Measurements from ENCODE around the gene ZNF91.
"Not testable (repeated sequence)": the region's sequence is repeated elsewhere in the genome, so short reads cannot be mapped to it uniquely, and the experiment has no call there.

ZNF91 gene

DNA sequence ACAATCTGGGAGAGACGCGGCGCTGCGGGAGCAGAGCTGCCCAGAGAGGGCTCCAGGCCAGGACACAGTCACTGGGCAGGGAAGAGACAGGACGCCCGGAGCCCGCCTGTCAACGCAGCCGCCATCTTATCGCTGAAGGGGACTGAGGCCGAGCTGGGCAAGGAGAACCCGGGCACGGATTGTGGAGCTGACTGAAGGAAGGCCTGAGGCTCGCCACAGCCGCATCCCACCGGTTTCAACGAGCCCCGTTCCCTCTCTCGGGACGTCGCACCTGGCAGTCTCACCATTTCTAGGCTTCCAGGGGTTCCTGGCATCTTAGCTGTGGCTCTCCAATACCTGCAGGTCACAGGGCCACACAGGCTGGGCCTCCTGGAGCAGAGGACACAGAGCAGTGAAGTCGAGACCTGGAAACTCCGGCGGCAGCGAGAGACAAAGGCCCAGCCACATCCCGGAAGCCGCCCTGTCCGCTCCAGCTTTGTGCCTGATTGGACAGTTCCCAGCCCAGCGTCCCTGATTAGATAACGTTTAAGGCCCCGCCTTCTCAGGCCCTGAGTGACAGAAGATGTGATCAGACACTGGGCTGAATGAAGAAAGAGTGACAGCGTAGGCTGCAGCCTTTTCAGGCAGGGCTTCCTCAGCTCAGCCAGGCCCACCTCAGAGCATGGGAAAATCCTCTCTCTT, at the start of gene ZNF91:
Gene ZNF91 (minus strand): TSS at position 431 of the 681 bp plus-strand sequence. CDS start 117 bp downstream, at position 314.
- DNase-seq: peak; percentile 94

DNA sequence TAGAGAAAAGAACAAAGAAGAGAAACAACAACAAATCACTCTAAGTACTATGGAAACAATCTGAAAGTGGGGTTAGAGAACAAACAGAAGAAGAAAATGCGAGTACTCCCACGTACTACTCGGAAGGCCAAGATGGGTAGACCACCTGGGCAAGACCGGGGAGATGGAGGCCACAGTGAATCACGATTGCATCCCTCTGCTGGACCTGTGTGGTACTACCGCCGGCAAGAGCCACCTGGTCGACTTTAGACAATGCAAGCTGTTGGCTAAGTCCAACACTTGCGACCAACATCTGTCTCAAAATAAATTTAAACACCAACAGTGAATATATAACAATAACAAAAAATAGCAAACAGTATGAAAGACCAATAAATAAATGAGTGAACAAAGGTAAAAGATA, 45.5 kb upstream of the ZNF91 start:
- no peak for DNase-seq

DNA sequence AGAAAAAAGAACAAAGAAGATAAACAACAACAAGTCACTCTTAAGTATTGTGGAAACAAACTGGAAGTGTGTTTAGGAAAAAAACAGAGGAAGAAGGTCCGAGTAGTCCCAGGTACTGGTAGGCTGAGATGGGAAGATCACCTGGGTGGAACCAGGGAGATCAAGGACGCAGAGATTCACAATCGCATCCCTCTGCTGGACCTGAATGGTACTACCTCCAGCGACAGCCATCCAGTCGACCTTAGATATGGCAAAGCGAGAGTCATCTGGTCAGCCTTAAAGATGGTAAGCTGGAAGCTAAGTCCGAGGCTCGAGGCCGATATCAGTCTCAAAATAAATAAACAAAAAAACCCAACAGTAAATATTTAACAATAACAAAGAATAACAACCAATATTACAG, 44.9 kb upstream of the ZNF91 start:
- no peak for DNase-seq

DNA sequence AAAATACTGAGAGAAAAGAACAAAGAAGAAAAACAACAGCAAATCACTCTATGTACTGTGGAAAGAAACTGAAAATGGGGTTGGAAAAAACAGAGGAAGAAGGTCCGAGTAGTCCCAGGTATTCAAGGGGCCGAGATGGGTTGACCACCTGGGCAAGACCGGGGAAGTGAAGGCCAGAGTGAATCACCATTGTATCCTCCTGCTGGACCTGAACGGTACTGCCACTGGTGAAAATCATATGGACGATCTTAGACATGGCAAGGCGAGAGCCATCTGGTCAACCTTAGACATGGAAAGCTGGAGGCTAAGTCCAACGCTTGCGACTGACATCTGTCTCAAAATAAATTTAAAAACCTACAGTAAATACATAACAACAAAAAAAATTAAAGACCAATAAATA, 44.4 kb upstream of the ZNF91 start:
- DNase-seq: no peak

DNA sequence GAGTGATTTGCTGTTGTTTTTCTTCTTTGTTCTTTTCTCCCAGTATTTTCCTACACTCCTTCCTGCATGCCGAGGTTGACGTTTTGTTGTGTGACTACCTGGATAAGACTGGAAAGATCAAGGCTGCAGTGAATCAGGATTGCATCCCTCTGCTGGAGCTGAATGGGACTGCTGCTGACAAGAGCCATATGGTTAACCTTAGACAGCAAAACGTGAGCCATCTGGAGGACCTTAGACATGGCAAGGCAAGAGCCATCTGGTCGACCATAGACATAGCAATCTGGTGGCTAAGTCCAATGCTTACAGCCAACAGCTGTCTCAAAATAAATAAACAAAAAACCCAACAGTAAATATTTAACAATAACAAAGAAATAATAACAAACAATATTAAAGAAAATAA, 42.6 kb upstream of the ZNF91 start:
- DNase-seq: no peak

DNA sequence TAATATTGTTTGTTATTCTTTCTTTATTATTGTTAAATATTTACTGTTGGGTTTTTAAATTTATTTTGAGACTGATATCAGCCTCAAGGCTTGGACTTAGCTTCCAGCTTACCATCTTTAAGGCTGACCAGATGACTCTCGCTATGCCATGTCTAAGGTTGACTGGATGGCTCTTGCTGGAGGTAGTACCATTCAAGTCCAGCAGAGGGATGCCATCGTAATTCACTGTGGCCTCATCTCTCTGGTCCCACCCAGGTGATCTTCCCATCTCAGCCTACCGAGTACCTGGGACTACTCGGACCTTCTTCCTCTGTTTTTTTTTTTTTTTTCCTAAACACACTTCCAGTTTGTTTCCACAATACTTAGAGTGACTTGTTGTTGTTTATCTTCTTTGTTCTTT, 41.7 kb upstream of the ZNF91 start:
- DNase-seq: no peak

DNA sequence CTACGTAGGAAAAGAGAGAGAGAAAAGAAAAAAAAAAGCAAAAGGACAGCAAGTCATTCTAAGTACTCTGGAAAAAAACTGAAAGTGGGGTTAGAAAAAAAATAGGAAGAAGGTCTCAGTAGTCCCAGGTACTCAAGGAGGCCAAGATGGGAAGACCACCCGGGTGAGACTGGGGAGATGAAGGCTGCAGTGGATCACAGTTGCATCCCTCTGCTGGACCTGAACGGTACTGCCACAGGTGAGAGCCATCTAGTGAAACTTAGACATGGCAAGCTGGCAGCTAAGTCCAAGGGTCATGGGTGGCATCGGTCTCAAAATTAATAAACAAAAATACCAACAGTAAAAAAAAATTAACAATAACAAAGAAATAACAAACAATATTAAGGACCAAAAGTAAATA, 41.0 kb upstream of the ZNF91 start:
- DNase-seq: no peak

DNA sequence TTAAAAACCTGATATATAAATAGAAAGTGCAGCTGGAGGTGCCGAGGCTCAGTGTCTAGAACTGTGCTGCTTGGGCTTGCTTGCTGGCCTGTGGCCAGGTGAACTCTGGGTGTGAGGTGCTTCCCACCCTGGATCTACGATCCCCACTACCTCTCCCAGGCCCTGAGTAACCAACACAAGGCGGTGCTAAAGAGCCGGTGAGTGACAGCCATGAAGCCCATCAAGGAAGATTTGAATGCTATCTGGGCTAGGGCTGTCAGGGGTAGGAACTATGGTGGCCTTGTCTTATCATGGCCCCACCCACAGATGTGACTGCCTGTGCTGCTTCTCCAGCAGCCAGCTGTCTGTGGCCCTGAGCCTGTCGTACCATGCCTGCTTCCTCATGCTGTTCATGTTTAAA, 25.6 kb upstream of the ZNF91 start:
- no peak for DNase-seq

DNA sequence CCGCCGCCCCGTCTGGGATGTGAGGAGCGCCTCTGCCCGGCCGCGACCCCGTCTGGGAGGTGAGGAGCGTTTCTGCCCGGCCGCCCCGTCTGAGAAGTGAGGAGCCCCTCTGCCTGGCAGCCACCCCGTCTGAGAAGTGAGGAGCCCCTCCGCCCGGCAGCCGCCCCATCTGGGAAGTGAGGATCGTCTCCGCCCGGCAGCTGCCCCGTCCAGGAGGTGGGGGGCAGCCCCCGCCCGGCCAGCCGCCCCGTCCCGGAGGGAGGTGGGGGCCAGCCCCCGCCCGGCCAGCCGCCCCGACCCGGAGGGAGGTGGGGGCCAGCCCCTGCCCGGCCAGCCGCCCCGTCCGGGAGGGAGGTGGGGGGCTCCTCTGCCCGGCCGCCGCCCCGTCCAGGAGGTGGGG, 24.0 kb upstream of the ZNF91 start:
- not testable (repeated sequence) for DNase-seq

DNA sequence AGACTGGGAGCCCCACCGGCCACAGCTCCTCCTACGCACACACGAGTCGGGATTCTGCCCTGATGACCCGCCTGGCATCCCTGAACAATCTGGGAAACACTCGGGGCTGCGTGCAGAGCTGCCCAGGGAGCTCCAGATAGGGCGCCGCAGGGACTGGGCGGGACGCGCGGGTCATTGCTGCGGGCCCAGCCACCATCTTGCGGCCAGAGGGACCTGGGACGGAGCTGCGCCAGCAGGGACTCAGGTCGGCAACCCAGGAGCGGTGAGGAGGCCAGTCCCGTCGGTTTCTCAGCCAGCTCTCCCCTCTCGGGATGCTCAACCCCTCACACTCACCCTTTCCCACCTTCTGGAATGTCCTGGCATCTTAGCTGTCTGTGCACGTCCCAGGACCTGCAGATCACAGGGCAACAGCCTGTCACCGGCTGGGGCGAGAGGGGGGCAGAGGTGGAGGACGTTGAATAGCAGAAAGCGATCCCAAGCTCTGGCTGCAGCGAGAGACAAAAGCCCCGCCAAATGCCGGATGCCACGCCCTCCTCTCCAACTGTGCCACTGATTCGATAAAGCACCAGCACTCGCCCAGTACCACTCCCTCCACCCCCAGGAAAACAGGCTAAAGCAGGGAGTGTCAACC, 20.4 kb upstream of the ZNF91 start:
- DNase-seq: no peak

DNA sequence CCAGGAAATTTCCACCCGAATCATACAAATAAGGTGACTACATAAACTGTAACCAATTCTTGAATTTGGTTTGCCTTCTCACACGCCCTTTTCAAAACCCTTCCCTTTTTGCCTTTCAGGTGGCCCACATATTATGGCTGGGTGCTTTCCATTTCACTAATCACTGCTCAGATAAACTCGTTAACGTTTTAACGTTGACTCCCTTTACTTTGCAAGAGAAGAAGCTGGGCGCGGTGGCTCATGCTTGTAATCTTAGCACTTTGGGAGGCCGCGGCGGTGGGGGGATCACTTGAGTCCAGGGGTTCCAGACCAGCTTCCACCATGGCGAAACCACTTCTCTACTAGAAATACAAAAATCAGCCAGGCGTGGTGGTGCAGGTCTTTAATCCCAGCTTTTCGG, 19.8 kb upstream of the ZNF91 start:
- no peak for DNase-seq

DNA sequence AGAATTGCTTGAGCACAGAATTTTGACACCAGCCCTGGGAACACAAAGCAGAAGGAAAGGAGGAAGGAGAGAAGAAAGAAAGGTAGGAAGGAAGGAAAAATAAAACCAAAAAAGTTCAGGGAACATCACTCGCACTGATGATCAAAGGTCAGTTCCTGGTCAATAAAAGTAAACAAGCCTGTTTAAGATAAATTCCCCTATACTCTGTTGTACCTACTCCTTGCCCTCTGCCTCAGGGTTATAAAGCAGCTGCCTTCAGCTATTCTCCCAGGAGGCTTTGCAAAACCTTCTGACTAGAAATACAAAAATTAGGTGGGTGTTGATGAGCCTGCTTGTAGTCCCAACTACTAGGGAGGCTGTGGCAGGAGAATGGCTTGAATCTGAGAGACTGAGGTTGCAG, 14.9 kb upstream of the ZNF91 start:
- no peak for DNase-seq

DNA sequence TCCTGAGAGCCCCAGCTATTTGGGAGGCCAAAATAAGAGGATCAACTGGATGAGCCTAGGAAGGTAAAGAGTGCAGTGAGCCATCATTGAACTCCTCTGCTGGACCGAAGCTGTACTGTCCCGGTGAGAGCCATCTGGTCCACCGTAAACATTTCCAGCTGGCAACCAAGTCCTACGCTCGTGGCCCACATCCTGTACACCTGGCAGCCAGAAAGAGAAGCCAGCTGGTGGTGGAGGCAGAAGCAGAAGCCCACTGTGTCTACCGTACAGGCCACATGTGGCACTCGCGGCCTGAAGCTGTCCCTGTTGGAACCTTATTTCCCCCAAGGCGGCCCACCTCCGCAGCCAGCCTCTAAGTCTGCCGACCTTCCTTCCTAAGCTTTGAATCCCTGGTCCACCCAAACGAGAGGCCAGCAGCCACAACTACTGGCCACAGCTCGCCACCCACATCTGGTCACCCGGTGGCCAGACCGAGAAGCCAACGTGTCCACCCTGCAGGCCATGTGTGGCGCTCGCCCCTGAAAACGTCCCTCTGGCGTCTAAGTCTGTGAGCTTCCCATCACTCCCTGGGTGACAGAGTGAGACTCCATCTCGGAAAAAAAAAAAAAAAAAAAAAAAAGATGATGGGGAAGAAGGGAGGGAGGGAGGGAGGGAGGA, 14.2 kb upstream of the ZNF91 start:
- no peak for DNase-seq

DNA sequence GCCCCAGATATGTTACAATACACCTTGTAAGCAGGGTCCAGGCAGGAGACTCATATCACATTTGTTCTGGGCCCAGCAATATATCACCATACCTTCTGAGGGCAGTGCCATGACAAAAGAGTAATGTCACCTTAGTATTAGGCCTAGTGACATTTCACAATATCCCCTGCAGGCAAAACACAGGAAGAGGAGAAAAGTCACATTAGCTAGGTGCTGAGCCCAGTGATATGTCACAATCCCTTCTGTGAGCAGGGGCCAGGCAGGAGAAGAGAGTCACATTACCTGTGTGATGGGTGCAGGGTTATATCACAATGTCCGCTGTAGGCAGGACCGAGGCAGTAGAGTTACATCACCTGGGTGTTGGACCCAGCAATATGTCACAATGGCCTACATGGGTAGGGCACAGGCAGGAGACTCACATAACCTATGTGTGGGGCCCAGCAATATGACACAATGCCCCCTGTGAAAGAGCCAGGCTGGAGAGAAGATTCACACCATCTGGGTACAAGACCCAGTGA, 12.4 kb upstream of the ZNF91 start:
- DNase-seq: no peak

DNA sequence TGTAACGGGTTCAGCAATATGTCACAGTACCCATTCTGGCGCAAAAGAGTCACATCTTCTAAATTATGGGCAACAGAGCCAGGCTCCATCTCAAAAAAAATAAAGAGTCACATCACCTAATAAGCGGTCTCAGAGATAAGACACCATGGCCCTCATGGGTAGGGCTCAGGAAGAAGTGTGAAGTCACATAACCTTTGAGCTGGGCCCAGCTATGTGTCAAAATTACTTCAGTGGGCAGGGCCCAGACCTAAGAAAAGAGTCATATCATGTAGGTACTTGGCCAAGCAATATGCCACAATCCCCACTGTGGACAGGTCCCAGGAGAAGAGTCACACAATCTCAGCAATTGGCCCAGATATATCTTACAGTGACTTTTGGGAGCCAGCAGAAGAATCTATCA, 11.4 kb upstream of the ZNF91 start:
- no peak for DNase-seq

DNA sequence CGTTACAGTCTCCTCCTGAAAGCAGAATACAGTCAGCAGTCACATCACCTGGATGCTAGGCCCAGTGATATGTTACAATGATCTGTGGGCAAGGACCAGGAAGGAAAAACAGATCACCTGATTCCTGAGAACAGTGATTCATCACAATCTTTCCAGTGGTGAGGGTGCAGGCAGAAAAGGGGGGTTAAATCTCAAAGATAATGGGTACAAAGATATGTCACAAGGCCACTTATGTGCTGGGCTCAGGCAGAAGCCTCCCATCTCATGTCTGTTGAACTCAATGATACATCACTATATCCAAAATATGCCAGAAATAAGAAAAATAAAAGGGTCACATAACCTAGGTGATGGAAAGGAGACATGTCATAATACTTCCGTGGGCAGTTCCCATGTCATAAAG, 10.8 kb upstream of the ZNF91 start:
- DNase-seq: no peak

DNA sequence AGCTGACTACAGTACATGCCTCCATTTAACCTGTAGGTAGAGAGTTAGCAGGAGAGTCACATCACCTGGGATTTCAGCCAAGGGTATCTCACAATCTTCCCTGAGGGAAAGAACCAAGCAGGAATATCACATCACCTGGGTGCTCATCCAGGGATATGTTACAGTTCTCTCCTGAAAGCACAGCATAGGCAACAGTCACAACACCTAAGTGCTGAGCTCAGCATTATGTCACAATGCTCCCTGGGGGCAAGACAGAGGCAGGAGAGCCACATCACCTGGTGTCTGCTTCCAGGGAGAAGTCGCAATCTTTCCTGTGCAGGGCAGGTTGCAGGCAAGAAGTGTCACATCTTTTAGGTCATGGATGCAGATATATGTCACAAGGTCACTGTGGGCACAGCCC, 9.4 kb upstream of the ZNF91 start:
- no peak for DNase-seq

DNA sequence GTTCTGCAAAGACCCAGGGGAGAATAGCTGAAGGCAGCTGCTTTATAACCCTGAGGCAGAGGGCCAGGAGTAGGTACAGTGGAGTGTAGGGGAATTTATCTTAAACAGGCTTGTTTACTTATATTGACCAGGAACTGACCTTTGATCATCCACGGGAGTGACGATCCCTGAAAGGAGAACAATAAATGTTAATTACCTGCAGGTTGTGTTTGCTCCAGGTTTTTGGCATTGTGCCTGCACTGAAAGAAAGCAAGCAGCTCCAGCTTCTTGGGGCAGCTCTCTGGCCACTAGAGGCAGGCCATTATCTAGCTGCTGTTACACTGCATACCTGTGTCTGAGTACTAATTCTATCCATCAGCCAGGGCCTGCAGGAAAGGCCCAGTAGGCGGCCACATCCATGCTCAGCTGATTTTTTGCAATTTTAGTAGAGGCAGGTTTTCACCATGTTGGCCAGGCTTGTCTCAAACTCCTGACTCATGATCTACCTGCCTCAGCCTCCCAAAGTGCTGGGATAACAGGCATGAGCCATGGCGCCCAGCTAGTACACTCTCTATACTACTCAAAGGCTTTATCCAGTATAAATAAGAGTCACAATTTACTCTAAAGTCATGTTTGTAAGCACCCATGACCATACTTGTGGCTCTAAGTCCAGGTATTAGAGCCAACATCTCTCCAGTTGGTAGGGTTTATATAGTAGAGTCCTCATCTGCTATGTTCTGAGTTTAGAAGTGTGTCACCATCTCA, 8.5 kb upstream of the ZNF91 start:
- DNase-seq: no peak

DNA sequence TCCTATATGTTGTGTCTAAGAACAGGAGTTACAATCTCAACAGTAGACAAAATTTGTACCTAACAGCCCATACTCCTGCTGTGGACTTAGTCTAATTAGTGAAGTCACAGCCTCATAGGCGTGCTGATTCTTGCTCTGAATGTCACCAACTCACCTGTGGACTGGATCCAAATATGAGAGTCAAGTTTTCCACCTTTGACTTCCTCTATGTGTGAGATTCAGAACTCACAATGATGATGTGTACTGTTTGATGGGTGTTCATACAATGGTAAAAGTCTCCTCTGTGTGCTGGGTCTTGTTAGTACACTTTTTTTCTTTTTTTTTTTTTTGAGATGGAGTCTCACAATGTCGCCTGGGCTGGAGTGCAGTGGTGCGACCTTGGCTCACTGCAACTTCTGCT, 7.8 kb upstream of the ZNF91 start:
- no peak for DNase-seq

DNA sequence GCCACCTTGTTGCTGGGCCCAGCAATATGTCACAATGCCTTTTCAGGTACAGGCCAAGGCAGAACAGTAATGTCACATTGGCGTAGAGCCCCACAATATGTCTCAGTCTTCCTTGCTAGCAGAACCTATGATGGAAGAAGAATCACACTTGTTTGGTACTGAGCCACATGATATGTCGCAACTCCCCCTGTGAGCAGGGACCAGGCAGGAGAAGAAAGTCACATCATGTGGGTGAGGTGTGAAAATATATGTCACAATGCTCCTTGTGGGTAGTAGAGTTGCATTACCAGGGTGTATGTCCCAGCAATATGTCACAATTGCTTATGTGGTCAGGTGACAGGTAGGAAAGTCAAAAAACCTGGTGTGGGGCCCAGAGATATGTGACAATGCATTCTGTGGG, 7.1 kb upstream of the ZNF91 start:
- DNase-seq: no peak

DNA sequence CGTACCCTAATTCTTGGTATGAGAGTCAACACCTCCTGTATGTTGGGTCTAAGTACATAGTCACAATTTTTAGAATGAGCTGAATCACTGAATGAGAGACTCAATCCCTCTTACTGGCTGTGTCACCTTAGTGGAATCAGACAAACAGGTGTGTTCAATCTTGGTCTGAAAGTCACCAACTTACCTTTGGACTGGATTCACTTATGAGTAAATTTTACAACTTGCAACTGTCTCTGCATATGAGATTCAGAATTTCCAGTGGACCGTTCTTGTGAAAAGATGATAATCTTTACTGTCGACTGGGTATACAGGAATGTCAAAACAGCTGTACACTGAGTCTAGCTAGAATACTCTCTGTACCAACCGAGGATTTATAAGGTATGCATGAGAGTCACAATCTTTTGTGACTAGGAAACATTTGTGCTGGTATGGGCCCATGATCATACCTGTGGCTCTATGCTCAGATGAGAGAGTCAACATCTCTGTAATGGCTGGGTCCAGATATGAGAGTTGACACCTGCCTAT, 5.9 kb upstream of the ZNF91 start:
- DNase-seq: no peak

DNA sequence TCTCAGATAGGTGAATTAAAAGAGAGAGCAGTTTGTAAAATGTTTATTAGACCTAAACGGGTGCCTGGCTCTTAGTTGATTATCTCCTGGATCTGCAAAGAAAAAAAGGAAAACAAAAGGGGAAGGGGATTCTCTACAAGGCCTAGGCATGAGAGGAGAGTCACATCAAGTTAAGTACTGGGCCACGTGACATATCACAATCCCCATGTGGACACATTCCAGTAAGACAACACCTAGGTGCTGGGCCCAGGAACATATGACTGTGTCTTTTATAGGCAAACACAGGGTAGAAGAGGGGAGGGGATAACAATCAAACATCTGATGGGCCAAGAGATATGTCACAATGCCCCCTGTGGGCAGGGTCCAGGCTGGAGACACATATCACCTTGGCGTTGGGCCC, 4.2 kb upstream of the ZNF91 start:
- DNase-seq: no peak

DNA sequence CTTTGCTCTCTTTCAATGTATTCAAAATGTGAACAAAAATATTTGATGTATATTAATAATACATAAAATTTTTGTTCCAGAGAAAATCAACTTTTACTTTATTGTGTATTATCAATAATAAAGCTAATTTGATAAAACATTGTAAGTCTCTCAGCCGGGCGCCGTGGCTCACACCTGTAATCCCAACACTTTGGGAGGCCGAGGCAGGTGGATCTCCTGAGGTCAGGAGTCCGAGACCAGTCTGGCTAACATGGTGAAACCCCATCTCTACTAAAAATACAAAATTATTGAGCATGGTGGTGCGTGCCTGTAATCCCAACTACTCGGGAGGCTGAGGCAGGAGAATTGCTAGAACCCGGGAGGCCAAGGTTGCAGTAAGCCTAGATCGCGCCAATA, 449 bp upstream of the ZNF91 start:
- DNase-seq: not testable (repeated sequence)

Measured in DMS153 (cell line).